Stimulated activated CD8-positive, alpha-beta memory T cell treated with anti-CD3 and anti-CD28 coated beads, Interleukin-4, amount 100 ng/mL, for 1 hour (primary cell): ENCODE results near the gene DBF4B.

Experiments
- DNase-seq, 2 donors: peaks; one replicate each; pipeline ENCODE4 v3.0.0-alpha.2; 2020; ENCODE audit warnings: low read depth in 2 of 2, low spot score in 1 of 2

The DBF4B gene

DNA sequence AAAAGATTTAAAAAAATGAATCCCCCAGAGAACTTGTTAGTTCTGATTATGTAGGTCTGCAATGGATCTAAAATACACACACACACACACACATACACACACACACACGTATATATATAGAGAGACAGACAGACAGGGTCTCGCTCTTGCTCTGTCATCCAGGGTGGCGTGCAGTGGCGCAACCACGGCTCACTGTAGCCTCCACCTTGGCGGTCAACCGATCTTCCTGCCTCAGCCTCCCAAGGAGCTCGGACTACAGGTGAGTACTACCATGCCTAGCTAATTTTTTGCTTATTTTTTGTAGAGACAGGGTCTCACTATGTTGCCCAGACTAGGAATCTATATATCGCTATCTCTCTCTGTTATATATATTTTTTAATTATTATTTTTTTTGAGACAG lies 88.3 kb downstream of the DBF4B start:
- no peak for DNase-seq

GRCh38 chr17:44797802-44798201 lies 89.3 kb downstream of the DBF4B start:
- no peak for DNase-seq

- no peak for DNase-seq
Measured at GRCh38 chr17:44798356-44798755, 89.9 kb downstream of the DBF4B start.
